Keratinocyte (primary cell): ENCODE measurements around the gene HYAL1.

Experiments used
- EZH2 ChIP-seq: IDR thresholded peaks from one replicate; pipeline ENCODE4 v1.6.1; 2012; ENCODE audit warnings: inconsistent platforms, mild to moderate bottlenecking, low read length, moderate library complexity
- TF ChIP-seq, protein P1 (sequence below), 3 experiments: IDR thresholded peaks in 1 of 3; conservative IDR thresholded peaks in 1 of 3; optimal IDR thresholded peaks in 1 of 3; 2 replicates in 2 of 3; 3 replicates in 1 of 3; pipeline versions ENCODE3 to v1.5.1; 2011; ENCODE audit warnings: low read length in 3 of 3, mild to moderate bottlenecking in 3 of 3, moderate library complexity in 2 of 3, control low read depth in 1 of 3, inconsistent platforms in 1 of 3; ENCODE audit not compliant: insufficient read depth in 2 of 3; ENCODE audit errors: extremely low read depth in 1 of 3

DNA sequence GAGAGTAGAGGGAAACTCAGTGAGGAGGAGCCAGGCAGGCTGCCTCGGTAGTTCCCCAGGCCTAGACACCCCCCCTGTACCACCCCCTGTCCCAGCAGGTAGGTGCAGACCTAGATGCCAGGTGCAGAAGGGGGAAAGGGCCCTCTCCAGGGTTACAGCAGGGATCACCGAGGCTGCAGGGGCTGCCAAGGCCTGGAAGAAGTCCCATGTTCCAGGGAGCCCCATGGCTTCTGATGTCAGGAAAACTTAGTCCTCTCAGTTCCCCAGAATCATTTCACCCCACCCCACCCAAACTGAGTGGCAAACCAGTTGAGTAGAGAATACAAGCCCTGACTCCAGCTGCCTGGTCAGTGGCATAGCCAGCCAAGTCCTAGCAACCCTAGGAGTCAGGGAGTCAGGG, 41.9 kb downstream of the HYAL1 start:
- TF ChIP-seq EZH2: no peak
- TF ChIP-seq, protein P1, sequence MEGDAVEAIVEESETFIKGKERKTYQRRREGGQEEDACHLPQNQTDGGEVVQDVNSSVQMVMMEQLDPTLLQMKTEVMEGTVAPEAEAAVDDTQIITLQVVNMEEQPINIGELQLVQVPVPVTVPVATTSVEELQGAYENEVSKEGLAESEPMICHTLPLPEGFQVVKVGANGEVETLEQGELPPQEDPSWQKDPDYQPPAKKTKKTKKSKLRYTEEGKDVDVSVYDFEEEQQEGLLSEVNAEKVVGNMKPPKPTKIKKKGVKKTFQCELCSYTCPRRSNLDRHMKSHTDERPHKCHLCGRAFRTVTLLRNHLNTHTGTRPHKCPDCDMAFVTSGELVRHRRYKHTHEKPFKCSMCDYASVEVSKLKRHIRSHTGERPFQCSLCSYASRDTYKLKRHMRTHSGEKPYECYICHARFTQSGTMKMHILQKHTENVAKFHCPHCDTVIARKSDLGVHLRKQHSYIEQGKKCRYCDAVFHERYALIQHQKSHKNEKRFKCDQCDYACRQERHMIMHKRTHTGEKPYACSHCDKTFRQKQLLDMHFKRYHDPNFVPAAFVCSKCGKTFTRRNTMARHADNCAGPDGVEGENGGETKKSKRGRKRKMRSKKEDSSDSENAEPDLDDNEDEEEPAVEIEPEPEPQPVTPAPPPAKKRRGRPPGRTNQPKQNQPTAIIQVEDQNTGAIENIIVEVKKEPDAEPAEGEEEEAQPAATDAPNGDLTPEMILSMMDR (optimal IDR thresholded peaks at IDR 0.05 in 1 of 3, IDR thresholded peaks at IDR 0.05 in 1 of 3, conservative IDR thresholded peaks at IDR 0.05 in 1 of 3; ENCODE audit: extremely low read depth in 1 of 3, insufficient read depth in 2 of 3, low read length in 3 of 3): no peak
